Middle frontal gyrus (tissue), 1 donor: ENCODE results near the gene RDM1.
"Not testable (repeated sequence)": the region's sequence is repeated elsewhere in the genome, so short reads cannot be mapped to it uniquely, and the experiment has no call there.

Source experiments
- DNase-seq: peaks from one replicate; pipeline ENCODE4 v3.0.0-alpha.2; 2015; ENCODE audit warnings: low spot score; ENCODE audit errors: extremely low spot score

Gene RDM1, protein sequence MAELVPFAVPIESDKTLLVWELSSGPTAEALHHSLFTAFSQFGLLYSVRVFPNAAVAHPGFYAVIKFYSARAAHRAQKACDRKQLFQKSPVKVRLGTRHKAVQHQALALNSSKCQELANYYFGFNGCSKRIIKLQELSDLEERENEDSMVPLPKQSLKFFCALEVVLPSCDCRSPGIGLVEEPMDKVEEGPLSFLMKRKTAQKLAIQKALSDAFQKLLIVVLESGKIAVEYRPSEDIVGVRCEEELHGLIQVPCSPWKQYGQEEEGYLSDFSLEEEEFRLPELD

DNA sequence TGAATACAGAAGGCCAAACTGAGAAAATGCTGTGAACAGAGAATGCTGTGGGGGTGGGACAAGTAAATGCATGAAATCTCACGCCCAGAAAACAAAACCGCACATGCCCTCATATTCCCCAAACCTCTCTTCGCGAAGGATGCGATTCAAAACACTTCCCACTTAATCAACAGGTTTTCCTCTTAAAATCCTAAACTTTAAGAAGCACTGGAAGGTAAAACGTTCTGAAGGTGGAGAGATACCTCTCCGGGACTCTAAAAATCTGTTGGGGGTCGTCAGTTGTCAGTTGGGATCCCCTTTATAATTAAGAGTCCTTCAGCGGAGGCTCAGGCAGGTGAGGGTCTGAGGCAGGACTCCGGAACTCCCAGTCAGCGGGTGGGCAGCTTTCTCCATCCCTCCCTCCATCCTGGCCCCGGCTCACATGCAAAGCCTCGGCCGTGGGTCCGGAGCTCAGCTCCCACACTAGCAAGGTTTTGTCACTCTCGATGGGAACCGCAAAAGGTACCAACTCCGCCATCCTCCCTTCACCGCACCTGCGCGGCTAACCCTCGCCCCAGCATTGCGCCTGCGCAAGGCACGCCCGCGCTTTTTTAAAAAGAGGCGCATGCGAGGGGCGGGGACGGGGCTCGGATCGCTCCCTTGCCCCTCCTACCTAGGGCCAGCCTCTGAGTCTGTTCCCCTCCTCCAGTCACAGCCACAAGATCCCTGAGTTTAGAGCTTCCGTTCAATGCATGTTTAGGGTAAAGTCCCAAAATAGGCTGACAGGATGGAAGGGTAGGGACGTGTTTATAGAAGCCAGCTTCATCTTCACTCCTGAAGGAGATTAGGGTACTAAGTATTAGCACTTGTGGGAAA is at the start of gene RDM1:
RDM1 (minus strand) TSS at position 563 of the 855 bp plus-strand sequence; CDS start at position 517, 46 bp downstream.
- no peak for DNase-seq

DNA sequence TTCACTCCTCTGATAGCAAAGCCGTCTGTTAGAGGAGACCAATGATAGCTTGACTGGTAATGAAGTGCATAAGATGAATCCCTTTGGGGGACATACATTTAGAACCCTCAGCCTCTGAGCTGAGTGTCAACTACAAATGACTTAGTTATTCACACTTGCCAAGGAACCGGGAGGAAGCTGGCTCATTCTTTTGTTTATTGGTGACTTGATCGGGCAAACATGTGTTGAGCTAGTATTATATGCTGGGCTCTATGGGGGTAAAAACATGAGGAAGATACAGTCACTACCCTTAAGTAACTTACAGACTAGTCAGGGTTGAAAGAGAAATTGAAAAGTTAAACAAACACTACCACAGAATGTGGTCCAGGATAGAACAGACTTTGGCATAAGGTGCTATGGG is 47.8 kb upstream of the RDM1 start:
- DNase-seq: no peak

DNA sequence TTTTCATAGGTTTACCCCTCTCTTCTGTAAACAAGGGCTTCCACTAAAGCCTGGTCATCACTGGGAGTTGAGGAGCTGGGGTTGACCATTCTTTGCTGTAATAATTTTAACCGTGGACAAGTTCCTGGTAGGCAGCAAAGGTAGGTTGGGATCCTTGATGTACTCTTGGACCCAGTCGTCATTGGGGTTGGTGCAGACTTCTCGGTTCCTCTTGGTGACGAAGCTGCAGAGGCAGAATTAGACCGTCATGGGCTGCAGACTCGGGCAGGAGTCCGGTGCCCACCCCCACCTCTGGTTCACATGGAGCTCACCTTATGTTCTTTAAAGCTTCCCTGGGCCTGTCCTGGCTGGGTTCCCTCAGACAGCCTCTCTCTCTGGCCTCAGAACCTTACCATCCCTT is 46.9 kb upstream of the RDM1 start:
- DNase-seq: no peak

GRCh38 chr17:35973333-35974260 is 43.0 kb upstream of the RDM1 start:
- no peak for DNase-seq

DNA sequence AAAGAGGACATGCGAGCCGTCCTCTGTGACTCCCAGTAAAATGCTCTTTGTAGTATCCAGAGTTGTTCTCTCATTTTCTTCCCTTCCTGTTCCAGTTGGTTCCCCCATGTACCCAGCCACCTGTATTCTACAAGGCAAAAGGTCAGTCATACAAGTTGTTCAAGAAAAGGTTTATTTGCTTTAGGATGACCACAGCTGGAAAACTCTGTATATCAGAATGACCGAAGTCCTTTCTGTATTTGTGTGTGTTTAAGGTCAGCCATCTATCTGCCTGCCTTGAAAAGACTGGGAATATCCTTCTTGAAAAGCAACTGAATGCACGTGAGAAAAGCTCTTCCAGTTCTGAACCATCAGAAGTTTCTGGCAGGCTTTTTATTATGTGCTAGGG is 42.4 kb upstream of the RDM1 start:
- no peak for DNase-seq

DNA sequence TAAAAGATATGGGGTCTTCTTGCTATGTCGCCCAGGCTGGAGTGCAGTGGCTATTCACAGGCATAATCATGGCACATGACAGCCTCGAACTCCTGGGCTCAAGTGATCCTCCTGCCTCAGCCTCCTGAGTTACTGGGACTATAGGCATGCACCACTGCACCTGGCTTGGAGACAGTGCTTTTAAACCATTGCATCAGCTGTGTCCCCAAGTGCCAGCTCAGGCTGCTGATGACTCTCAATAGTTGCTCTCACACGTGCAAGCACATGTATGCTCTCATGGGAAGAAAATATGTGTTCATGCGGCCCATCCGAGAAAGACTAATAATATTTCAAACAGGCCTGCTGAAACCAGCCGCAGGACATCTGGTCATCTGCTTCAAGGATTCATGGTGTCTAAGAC is 42.0 kb upstream of the RDM1 start:
- no peak for DNase-seq

GRCh38 chr17:35972066-35972465 is 41.5 kb upstream of the RDM1 start:
- DNase-seq: no peak

DNA sequence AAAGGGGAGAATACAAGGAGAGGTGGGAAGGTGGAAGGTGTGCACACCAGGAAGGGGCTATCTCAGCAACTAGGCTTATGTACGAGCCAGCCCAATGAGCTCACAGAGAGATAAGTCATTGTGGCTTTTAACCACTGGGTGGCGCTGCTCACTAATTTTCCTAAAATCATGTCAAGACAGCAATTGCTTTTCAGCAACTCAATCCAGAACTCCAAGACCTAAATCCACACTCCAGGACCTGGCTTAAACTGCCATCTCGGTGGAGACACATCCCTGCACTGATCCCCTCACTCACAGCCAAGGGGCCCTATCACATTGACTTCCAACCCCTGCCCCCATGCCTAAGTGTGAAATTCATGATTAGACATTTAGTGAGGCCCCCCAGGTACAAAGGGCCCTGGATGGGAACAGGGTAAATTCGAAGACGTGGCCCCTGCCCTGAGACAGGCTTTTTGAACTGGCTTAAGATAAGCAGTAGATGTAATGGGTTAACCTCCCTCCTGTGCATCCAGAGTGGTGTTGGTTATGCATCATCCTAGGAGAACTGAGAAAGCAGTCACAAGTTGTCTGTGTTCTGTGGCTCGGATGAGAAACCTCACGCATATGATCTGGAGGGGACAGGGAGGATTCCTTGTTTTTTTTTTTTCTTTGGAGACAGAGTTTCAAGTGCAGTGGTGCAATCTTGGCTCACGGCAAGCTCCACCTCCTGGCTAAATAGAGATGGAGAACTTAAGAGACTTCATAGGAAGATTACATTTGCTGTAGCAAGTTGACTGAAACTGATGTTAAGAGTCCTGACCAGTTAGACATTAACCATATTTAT is 39.2 kb upstream of the RDM1 start:
- DNase-seq: peak; percentile 73

DNA sequence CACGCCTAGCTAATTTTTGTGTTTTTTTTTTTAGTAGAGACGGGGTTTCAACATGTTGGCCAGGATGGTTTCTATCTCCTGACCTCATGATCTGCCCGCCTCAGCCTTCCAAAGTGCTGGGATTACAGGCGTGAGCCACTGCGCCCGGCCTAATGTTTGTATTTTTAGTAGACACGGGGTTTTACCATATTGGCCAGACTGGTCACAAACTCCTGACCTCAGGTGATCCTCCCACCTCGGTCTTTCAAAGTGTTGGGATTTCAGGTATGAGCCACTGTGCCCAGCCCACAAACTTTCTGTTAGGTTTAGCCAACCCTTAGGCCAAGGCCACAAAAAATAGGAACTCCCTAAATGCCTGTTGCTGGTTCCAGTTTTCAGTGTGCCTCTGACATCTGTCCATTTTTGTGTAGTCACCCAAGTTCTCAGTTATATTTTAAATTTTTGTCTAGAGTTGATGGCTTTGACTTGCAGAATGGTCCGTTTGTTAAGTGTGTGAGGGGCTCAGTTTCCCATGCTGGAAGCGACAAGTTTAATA is 38.0 kb upstream of the RDM1 start:
- no peak for DNase-seq

GRCh38 chr17:35965272-35965671 is 34.7 kb upstream of the RDM1 start:
- no peak for DNase-seq

GRCh38 chr17:35963663-35964062 is 33.1 kb upstream of the RDM1 start:
- no peak for DNase-seq

DNA sequence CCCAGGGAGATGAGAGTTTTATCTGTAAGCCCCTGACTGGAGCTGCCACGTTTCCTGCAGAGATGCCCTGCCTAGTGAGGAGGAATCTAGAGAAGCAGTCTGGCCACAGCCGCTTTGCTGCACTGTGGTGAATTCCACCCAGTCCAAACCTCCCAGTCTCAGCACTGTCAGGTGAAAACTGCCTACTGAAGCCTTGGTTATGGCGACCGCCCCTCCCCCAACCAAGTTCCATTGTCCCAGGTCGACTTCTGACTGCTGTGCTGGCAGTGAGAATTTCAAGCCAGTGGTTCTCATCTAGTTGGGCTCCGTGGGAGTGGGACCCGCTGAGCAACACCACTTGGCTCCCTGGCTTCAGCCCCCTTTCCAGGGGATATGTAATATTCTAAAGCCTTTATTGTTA is 23.1 kb upstream of the RDM1 start:
- DNase-seq: no peak

DNA sequence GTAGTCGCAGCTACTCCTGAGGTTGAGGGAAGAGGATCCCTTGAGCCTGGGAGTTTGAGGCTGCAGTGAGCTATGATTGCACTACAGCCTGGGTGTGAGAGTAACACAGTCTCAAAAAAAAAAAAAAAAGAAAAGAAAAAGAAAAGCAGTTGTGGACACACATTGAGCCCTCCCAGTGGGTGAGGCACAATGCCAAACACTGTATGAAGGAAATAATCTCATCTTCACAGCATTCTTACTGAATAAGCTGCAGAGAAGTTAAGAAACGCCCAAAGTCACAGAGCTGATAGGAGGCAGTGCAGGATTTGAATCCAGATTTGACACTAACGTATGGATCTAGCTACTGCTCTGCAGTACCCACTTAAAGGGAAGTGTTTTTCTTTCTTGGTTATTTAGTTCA is 18.8 kb upstream of the RDM1 start:
- DNase-seq: no peak

- no peak for DNase-seq
These were observed 17.5 kb upstream of the RDM1 start for GRCh38 chr17:35948092-35948491.

DNA sequence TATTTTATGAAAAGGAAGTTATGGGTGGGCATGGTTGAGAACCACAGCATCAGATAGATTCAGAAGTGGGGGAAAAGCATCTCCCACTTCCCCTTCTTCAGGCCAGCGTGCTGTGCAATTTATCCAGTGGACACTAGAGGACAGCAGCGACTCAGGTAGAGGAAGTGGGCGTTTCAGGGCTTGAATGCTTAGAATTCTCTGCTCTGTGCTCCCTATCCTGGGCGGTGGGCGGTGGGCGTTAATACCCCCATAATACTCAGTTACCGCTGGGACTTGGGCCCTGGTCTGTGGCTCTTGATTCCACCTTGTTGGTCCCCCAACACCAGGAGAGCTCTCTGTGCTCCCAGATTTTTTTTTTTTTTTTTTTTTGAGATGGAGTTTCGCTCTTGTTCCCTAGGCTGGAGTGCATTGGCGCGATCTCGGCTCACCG is 16.6 kb upstream of the RDM1 start:
- DNase-seq: no peak

GRCh38 chr17:35944151-35944550 is 13.6 kb upstream of the RDM1 start:
- DNase-seq: no peak

GRCh38 chr17:35943537-35943936 is 13.0 kb upstream of the RDM1 start, which contains the start of gene LYZL6:
Gene LYZL6 (minus strand): TSS chr17:35943713. CDS start chr17:35939356, 4,357 bp downstream.
- no peak for DNase-seq

GRCh38 chr17:35942588-35943186 is 12.1 kb upstream of the RDM1 start:
- no peak for DNase-seq

- DNase-seq: not testable (repeated sequence)
These were observed 7.9 kb upstream of the RDM1 start for GRCh38 chr17:35938492-35938891.

- no peak for DNase-seq
These were observed 5.5 kb upstream of the RDM1 start for GRCh38 chr17:35936063-35936462.
